Measurements from ENCODE around the gene IQCE. TPM values are rescaled to one million over a fixed set of nuclear protein-coding genes. Genes with fewer than 3 reads are reported as not detected.
A peak's percentile ranks its signal among the peaks of the same experiment; 100 is the strongest.

The IQCE gene
- total RNA-seq, 1 donor from 2014 or later: 32.0 TPM

- TF ChIP-seq, protein P1, sequence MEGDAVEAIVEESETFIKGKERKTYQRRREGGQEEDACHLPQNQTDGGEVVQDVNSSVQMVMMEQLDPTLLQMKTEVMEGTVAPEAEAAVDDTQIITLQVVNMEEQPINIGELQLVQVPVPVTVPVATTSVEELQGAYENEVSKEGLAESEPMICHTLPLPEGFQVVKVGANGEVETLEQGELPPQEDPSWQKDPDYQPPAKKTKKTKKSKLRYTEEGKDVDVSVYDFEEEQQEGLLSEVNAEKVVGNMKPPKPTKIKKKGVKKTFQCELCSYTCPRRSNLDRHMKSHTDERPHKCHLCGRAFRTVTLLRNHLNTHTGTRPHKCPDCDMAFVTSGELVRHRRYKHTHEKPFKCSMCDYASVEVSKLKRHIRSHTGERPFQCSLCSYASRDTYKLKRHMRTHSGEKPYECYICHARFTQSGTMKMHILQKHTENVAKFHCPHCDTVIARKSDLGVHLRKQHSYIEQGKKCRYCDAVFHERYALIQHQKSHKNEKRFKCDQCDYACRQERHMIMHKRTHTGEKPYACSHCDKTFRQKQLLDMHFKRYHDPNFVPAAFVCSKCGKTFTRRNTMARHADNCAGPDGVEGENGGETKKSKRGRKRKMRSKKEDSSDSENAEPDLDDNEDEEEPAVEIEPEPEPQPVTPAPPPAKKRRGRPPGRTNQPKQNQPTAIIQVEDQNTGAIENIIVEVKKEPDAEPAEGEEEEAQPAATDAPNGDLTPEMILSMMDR (IDR thresholded peaks at IDR 0.05): no peak
- Histone ChIP-seq H3K4me1 (peaks cover 25% of the 10 kb centered on the region), H3K36me3 (no peaks in the 10 kb centered on the region), H3K27me3 (ENCODE audit: low read depth) (no peaks in the 10 kb centered on the region), H3K27ac (peak overlapping the region; percentile 31), H3K4me3 (no peak overlapping the region), H3K9me3 (no peaks in the 10 kb centered on the region)
- intact Hi-C loops (cut with DNase I): no loop called here
- ATAC-seq: no peak
- no peak for DNase-seq
Measured at GRCh38 chr7:2626498-2627117, 67.8 kb downstream of the IQCE start.

DNA sequence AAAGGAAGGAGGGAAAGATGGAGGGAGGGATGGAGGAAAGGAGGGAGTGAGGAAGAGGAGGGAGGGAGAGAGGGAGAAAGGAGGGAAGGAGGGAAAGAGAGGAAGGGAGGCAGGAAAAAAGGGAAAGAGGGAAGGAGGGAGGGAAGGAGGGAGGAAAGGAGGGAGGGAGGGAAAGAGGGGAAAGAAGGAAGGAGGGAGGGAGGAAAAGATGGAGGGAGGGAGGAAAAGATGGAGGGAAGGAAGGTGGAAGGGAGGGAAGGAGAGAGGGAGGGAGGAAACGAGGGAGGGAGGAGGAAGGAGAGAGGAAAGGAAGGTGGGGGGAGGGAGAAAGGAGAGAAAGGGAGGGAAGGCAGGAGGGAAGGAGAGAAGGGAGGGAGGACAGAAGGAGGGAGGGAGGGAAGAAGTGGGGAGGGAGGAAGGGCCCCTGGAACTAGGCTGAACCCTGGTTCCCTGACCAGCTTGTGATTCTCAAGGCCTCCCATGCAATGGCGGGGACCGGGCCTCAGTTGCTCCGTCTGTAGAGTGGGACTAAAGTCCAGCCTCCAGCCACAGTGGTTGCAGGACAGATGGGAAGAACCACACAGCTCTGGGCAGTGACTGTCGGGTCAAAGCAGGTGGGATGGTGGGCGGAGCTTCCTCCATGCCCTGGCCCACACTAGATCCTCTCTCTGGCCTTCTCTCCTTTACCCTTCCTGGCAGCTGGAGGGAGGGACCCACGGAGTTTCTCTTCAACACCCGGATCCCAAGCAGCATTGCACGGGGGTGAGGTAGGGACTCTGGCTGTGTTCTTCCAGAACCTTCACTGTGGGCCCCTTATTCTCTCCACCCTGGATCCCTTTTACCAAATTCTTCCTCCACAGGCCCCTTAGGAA is 68.7 kb downstream of the IQCE start:
- TF ChIP-seq, protein P1 (IDR thresholded peaks at IDR 0.05): no peak
- Histone ChIP-seq H3K4me3 (no peak overlapping the region), H3K4me1 (peaks cover 20% of the 10 kb centered on the region), H3K27me3 (ENCODE audit: low read depth) (no peaks in the 10 kb centered on the region), H3K36me3 (no peaks in the 10 kb centered on the region), H3K27ac (no peak overlapping the region), H3K9me3 (no peaks in the 10 kb centered on the region)
- ATAC-seq (no peak), DNase-seq (no peak)
- intact Hi-C loops (cut with DNase I): no loop called here

DNA sequence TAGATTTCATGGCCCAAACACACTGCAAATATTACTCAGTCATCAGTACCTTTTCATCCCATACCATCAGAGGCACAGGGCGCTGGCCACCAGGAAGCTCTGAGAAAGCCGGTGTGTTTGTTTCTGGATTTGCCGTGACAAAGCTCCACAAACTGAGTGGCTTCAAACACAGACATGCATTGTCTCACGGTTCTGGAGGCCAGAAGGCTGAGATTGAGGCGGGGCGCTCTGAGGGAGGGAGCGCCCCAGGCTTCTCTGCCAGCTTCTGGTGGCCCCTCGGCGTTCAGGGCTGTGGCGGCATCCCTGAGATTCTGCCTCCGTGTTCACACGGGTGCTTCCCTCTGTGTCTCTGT is 69.3 kb downstream of the IQCE start:
- H3K9me3 ChIP-seq: no peaks in the 10 kb centered on the region
- no peaks in the 10 kb centered on the region for H3K36me3 ChIP-seq
- no peak overlapping the region for H3K27ac ChIP-seq
- peaks cover 21% of the 10 kb centered on the region for H3K4me1 ChIP-seq
- TF ChIP-seq, protein P1 (IDR thresholded peaks at IDR 0.05): no peak
- H3K4me3 ChIP-seq: no peak overlapping the region
- no peak for ATAC-seq
- no peak for DNase-seq
- intact Hi-C loops (cut with DNase I): no loop called here
- H3K27me3 ChIP-seq (ENCODE audit: low read depth): no peaks in the 10 kb centered on the region

- ATAC-seq (no peak), DNase-seq (no peak)
- Histone ChIP-seq H3K4me1 (peaks cover 21% of the 10 kb centered on the region), H3K4me3 (no peak overlapping the region), H3K27ac (no peak overlapping the region), H3K9me3 (no peaks in the 10 kb centered on the region), H3K27me3 (ENCODE audit: low read depth) (no peaks in the 10 kb centered on the region), H3K36me3 (no peaks in the 10 kb centered on the region)
- intact Hi-C loops (cut with DNase I): no loop called here
- TF ChIP-seq, protein P1 (IDR thresholded peaks at IDR 0.05): no peak
Measured at GRCh38 chr7:2628891-2629290, 70.1 kb downstream of the IQCE start.

DNA sequence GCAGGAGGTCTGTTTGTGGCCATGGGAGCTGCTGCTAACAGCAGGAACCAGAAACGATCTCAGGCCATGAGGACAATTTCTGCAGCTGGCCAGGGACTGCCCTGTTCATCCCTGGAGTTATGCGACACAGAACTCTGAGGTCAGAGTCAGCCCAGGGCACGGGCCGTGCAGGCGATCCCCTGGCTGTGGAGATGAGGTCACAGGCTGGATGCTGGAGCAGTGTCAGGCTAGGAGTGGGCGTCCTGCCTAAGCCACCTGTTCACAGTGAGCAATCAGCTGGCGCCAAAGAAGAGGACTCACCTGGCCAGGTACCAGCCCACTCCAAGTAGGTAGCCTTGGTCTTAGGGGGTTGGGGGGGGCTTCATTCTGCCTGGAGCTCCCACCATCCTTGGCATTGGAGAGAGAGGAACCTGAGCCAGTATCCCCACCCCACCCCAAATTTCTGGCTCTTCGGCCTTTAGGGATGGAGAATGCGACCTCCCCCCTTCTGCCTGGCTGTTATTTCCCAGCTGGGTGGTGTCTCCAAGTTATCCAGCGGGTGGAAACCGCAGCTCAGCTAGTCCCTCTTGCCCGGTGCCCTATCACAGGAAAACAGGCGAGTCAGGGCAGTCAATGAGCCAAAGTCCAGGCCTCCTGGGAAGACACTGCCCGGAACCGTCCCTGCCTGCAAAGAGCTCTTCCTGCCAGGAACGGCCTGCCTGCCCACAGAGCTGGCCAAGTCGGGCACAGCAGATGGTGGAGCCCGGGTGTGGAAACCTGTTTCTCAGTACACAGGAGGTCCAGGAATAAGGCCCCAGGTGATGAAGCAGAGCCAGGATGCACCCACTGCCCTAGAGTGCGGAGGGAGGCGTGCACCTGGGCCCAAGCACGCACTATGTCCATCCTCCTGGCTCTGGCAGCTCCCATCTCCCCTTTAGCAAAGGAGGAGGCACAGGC is 71.2 kb downstream of the IQCE start:
- no peak overlapping the region for H3K4me3 ChIP-seq
- H3K27me3 ChIP-seq (ENCODE audit: low read depth): no peaks in the 10 kb centered on the region
- TF ChIP-seq, protein P1 (IDR thresholded peaks at IDR 0.05): no peak
- no peaks in the 10 kb centered on the region for H3K36me3 ChIP-seq
- intact Hi-C loops (cut with DNase I): no loop called here
- DNase-seq: no peak
- H3K27ac ChIP-seq: no peak overlapping the region
- no peak for ATAC-seq
- H3K4me1 ChIP-seq: peaks cover 29% of the 10 kb centered on the region
- no peaks in the 10 kb centered on the region for H3K9me3 ChIP-seq
